ENCODE results near the gene BACH2.
"Not testable (repeated sequence)": the region's sequence is repeated elsewhere in the genome, so short reads cannot be mapped to it uniquely, and the experiment has no call there.

BACH2 gene

DNA sequence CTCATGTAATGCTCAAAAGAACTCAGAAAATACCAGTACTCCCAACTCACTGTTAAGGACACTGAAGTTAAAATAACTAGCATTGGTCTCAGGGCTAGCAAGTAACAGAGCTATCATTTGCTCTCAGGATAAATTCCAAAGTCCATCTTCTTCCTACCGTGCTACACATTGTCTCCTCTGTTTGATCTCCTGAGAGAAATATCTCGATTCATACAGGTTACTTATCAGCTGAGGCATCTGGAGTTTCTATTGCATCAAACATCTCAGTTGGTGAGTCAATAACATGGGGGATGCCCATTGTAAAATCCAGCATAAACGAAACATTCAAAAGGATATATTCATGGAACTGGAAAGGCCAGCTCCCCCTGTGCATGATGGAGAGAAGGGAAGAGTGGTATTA lies 147.4 kb downstream of the BACH2 start:
- H3K27me3 Mint-ChIP-seq = no peaks in the 10 kb centered on the region
- peaks cover 38% of the 10 kb centered on the region for H3K36me3 Mint-ChIP-seq (ENCODE audit: low read depth)
- H3K9me3 Mint-ChIP-seq = no peaks in the 10 kb centered on the region
- peaks cover 90% of the 10 kb centered on the region for H3K4me1 Mint-ChIP-seq
- H3K4me3 Mint-ChIP-seq = peak overlapping the region; percentile 5
- DNase-seq (no peak), ATAC-seq (peak; percentile 33)
- H3K27ac Mint-ChIP-seq = peak overlapping the region; percentile 74

DNA sequence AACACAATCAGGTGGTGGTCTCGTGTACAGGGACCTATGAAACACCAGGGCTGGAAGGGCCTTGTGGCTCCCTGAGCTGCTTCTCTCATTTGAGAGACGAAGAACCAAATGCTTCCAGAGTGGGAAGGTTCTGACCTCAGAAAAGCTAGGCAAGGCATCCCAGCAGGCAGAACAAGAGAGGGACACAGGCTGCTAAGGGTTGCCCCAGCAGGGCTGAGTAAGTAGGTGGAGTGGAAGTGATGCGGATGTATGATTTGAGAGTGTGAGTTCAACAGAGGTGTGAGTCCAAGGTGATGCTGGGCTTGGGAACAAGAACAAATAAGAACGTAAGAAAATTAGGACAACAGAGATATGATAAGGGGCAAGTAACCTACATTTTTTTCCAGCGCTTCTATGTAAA lies 147.8 kb downstream of the BACH2 start:
- H3K36me3 Mint-ChIP-seq (ENCODE audit: low read depth) = peaks cover 36% of the 10 kb centered on the region
- no peaks in the 10 kb centered on the region for H3K9me3 Mint-ChIP-seq
- peaks cover 90% of the 10 kb centered on the region for H3K4me1 Mint-ChIP-seq
- ATAC-seq = no peak
- H3K27me3 Mint-ChIP-seq = no peaks in the 10 kb centered on the region
- H3K27ac Mint-ChIP-seq = peak overlapping the region; percentile 74
- no peak for DNase-seq
- peak overlapping the region; percentile 5 for H3K4me3 Mint-ChIP-seq

DNA sequence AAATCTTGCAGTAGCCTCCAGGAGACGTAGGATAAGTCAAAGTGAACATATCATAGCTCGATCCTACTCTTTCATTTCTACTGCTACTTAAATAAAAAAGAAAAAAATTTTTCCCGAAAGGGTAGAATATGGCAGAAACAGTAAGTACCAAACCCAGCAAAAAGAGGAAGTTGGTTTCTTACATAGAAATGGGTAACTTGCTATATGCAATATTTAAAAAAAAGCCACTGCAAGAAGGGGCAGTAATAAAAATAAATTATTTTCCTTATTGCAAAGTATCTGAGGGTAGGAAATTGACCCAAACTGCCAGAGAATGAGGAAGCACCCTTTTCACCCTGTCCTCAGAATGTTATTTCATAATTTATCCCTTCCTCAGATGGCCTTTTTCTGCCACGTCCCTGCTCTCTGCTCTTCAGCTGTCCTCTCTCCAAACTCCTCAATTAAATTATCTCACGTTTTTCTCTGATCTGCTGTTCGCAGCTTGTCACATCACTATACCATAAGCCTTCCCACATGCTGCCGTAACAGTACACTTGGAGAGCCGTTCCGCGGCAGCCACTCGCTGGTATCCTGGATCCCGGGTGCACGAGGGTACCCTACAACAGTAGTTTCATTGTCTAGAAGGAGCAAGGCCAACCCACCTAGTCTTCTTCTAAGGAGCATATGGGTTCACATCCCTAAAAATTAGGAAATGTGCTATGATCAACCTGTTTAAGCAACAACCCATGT lies 149.6 kb downstream of the BACH2 start:
- H3K36me3 Mint-ChIP-seq (ENCODE audit: low read depth) = peaks cover 41% of the 10 kb centered on the region
- H3K4me3 Mint-ChIP-seq = peak overlapping the region; percentile 9
- no peak for ATAC-seq
- no peaks in the 10 kb centered on the region for H3K9me3 Mint-ChIP-seq
- peaks cover 94% of the 10 kb centered on the region for H3K4me1 Mint-ChIP-seq
- no peaks in the 10 kb centered on the region for H3K27me3 Mint-ChIP-seq
- no peak for DNase-seq
- peak overlapping the region; percentile 94 for H3K27ac Mint-ChIP-seq

DNA sequence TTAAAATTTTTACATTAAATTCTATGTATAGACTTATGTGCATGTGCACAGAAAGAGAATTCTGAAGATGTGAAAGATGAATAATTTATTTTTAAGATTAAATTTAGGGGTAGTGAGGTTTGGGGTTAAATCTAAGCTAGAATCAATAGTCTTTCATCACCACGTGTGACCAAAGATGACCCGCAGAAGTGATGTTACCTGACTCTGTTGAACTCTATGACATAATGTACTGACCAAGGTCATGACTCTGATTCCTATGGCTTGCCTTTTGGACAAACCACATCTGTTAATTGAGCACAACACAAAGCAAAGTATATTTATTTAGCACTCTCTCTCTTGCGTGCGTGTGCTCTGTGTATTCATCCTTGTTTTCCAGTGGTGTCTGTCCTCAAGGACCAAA lies 150.6 kb downstream of the BACH2 start:
- ATAC-seq (no peak), DNase-seq (no peak)
- Mint-ChIP-seq H3K36me3 (ENCODE audit: low read depth) (peaks cover 43% of the 10 kb centered on the region), H3K4me1 (peaks cover 90% of the 10 kb centered on the region), H3K4me3 (no peak overlapping the region), H3K27me3 (no peaks in the 10 kb centered on the region), H3K9me3 (no peaks in the 10 kb centered on the region), H3K27ac (peak overlapping the region; percentile 94)

DNA sequence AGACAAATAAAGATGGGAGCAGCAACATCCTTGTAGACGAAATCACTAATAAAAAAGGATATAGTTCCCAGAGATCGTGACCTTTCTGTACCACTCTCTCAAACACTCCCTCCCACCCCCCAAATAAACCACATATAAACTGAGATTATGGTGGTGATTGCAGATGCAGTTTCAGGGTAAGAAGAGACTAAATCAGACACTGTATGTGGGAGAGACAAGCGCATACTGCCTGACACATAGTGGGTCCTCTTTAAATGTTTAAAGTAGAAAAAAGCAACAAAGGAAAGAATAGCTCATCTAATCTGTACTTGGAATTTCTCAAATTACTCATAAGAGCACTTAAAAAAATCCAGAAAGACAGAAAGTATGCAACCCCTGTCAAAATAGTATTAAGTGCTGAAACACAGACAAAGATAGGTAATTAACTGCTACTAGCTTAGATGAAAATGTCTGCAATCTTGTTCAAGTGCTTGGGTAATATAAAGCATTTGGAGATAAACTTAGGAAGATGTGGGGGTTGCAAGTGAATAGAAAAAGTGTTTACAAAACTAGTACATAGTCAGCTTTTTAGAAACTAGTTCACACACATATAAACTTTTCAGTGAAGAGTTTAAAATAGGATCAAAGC lies 151.6 kb downstream of the BACH2 start:
- Mint-ChIP-seq H3K27ac (peak overlapping the region; percentile 94), H3K4me1 (peaks cover 89% of the 10 kb centered on the region), H3K27me3 (no peaks in the 10 kb centered on the region), H3K9me3 (no peaks in the 10 kb centered on the region), H3K36me3 (ENCODE audit: low read depth) (peaks cover 45% of the 10 kb centered on the region), H3K4me3 (peak overlapping the region; percentile 70)
- DNase-seq (no peak), ATAC-seq (peak; percentile 85)

DNA sequence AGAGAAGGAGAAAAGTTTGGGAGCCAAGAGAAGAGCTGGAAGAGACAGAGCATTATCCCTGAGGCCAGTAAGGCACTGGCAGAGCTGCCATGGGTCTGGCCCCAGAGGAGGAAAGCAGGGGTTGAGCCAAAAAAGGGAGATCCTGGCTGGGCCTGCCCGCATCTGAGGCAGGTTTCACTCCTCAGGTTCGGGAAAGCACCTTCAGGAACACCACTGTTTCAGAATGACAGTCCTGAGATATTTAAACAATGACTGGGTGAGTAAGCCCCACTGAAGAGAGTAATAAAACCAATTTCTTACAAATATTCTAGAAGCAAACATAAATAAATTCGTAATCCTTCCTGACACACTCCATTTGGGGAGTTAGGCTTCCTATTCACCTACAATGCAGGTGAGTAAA lies 152.2 kb downstream of the BACH2 start:
- Mint-ChIP-seq H3K36me3 (ENCODE audit: low read depth) (peaks cover 52% of the 10 kb centered on the region), H3K4me3 (peak overlapping the region; percentile 70), H3K9me3 (no peaks in the 10 kb centered on the region), H3K4me1 (peaks cover 89% of the 10 kb centered on the region), H3K27ac (peak overlapping the region; percentile 94), H3K27me3 (no peaks in the 10 kb centered on the region)
- DNase-seq (peak; percentile 66), ATAC-seq (peak; percentile 79)

DNA sequence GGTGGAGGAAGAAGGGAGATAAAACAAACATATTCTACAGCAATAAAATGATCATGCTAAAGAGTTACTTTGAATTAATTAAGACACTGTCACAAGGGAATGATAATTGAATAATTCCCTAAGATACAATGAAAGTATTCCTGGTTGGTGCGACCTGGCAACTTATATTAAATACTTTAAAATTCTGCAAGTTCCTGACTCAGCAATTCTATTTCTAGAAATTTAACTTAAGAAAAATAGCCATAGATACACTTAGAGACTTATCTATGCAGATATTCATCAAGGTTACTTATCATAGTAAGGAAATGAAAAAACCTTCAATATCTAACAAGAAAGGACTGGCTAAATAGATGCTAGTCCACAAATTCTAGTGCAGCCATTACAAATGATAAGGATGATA lies 156.0 kb downstream of the BACH2 start:
- Mint-ChIP-seq H3K4me1 (peaks cover 92% of the 10 kb centered on the region), H3K27ac (no peak overlapping the region), H3K27me3 (no peaks in the 10 kb centered on the region), H3K4me3 (no peak overlapping the region), H3K36me3 (ENCODE audit: low read depth) (peaks cover 50% of the 10 kb centered on the region), H3K9me3 (no peaks in the 10 kb centered on the region)
- DNase-seq (no peak), ATAC-seq (no peak)

DNA sequence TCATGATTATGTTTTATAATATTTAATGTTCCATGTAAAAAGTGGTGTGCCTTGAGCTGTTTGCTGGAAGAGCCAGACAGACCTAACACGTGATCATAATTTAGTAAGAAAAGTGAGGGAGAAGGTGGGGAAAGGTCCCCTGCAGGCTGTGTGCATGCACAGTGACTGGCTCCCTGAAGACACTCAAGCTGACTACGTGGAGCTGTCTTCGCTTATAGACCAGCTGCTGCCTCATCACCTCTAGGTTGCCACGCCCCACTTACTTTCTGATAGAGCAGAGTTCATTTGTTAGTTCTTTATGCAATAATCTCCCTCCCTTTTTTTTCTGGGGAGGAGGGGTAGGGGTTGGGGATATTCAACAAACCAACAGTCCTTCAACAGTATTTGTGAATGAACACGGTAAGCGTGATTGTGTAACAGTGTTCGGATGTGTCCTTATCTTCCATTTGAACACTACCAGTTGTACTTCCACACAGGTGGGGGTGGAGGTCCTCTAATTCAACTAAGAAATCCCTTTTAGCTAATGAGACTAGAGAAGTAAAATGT lies 157.3 kb downstream of the BACH2 start:
- peaks cover 56% of the 10 kb centered on the region for H3K36me3 Mint-ChIP-seq (ENCODE audit: low read depth)
- H3K27ac Mint-ChIP-seq = peak overlapping the region; percentile 69
- no peak for DNase-seq
- no peaks in the 10 kb centered on the region for H3K27me3 Mint-ChIP-seq
- ATAC-seq = peak; percentile 37
- no peak overlapping the region for H3K4me3 Mint-ChIP-seq
- peaks cover 89% of the 10 kb centered on the region for H3K4me1 Mint-ChIP-seq
- H3K9me3 Mint-ChIP-seq = peaks cover 1% of the 10 kb centered on the region

DNA sequence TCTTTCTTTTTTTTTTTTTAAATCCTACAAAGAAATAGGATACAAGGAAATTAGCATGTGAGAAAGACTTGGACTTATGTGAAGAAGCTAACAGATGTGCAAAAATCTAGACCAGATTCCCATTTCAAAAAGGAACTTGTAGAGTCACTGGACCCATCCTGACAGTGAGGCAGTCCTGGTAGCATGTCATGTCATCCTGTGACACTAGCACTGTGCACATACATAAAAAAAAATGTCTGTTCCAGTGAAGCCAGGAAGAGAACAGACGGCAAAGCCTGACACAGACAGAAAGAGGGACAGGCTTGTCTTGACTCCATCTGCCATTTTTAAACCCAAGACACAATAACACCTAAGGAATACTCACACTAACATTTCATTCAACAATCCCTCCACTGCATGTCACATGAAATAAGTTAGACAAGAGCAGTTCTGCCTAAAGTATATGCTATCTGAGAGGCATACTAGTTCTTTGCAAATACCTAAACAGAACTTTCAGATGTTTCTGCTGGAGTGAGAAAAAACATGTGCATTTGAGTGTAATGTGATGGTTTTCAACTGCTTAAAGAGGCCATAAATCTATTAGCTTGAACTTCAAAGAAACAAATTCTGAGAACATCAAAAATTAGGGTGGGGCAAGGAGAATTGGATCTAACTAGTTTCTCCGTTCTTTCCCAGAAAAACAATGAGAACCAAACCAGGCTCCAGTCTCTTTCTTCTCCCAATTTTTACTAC lies 159.6 kb downstream of the BACH2 start:
- DNase-seq (no peak), ATAC-seq (no peak)
- no peaks in the 10 kb centered on the region for H3K27me3 Mint-ChIP-seq
- H3K4me3 Mint-ChIP-seq = no peak overlapping the region
- H3K36me3 Mint-ChIP-seq (ENCODE audit: low read depth) = peaks cover 52% of the 10 kb centered on the region
- H3K4me1 Mint-ChIP-seq = peaks cover 82% of the 10 kb centered on the region
- peak overlapping the region; percentile 76 for H3K27ac Mint-ChIP-seq
- peaks cover 4% of the 10 kb centered on the region for H3K9me3 Mint-ChIP-seq

DNA sequence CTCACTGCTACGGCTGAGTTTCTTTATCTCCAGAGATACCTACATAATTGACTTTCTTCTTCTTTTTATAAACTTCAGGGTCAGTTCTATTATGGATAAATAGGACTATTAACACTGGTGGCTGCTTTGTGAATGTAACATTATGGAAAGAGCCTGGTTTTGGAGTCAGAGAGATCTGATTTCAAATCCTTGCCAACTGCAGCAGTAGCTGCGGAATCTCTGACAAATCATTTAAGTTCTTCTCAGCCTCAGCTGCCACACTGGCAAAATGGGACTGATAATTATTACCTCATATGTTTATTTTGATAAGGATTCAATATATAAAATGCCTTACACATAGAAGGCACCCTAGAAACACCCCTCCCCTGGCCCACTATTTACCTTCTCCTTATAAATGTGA lies 160.5 kb downstream of the BACH2 start:
- H3K27ac Mint-ChIP-seq = peak overlapping the region; percentile 74
- no peaks in the 10 kb centered on the region for H3K27me3 Mint-ChIP-seq
- no peak overlapping the region for H3K4me3 Mint-ChIP-seq
- peaks cover 4% of the 10 kb centered on the region for H3K9me3 Mint-ChIP-seq
- no peak for DNase-seq
- ATAC-seq = no peak
- peaks cover 55% of the 10 kb centered on the region for H3K36me3 Mint-ChIP-seq (ENCODE audit: low read depth)
- peaks cover 86% of the 10 kb centered on the region for H3K4me1 Mint-ChIP-seq

DNA sequence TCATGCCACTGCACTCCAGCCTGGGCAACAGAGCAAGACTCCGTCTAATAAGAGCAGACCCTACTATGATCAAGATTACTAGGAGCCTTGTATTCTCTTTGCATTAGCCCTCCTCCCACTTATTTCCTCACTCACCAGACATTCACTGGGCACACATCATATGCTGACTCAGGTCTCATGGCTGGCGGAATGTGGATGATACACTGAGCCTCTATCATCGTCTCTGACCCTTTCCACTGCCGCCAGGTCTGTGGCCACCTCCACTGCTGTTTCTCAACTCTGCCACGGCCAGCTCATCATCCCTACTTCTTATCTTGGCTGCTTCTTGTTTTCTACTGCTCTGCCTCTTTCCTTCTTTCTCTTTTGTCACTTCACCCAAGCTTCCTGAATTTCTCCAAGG lies 161.0 kb downstream of the BACH2 start:
- Mint-ChIP-seq H3K9me3 (peaks cover 4% of the 10 kb centered on the region), H3K27me3 (no peaks in the 10 kb centered on the region), H3K4me1 (peaks cover 88% of the 10 kb centered on the region), H3K4me3 (no peak overlapping the region), H3K27ac (peak overlapping the region; percentile 74), H3K36me3 (ENCODE audit: low read depth) (peaks cover 58% of the 10 kb centered on the region)
- peak; percentile 26 for ATAC-seq
- DNase-seq = no peak

DNA sequence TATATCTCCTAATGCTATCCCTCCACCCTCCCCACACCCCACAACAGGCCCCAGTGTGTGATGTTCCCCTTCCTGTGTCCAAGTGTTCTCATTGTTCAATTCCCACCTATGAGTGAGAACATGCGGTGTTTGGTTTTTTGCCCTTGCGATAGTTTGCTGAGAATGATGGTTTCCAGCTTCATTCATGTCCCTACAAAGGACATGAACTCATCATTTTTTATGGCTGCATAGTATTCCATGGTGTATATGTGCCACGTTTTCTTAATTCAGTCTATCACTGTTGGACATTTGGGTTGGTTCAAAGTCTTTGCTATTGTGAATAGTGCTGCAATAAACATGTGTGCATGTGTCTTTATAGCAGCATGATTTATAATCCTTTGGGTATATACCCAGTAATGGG lies 163.0 kb downstream of the BACH2 start:
- not testable (repeated sequence) for DNase-seq, H3K4me3 Mint-ChIP-seq, H3K9me3 Mint-ChIP-seq, ATAC-seq, H3K27ac Mint-ChIP-seq, H3K27me3 Mint-ChIP-seq
- peaks cover 53% of the 10 kb centered on the region for H3K36me3 Mint-ChIP-seq (ENCODE audit: low read depth)
- H3K4me1 Mint-ChIP-seq = peaks cover 77% of the 10 kb centered on the region

DNA sequence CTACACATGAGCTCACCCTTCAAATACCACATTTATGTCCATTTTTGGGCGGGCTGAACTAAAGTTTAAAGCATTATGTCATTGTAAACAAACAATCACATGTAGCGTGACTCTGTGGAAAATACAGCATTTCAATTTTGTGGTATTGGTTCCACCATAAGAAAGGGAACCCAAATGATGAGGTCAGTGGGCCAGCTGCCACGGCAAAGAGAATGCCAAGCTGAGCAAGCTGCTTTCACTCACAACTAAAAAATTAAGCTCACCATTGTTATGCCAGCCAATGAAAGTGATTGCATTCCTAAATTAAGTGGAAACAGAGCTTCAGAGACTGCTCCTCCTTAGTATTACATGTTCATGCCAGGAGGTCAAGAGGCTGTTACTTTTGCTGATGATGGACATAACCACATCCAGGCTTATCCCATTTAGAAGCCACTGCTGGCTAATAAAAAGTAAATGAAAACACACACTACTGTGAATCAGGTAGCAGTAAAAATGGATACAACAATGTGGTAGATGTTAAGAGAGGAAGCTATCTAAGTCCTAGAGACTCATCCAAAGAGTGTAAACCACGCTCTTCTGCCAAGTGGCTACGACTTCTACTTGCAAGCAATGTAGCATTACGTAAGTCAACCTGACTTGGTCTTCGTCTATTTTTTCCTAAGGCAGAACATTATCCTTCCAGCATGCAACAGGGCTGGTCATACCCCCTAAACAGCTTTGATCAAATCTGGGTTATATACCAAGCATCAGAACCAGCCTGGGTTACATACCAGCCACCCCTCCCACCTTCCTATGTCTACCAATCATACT lies 164.8 kb downstream of the BACH2 start:
- H3K27me3 Mint-ChIP-seq = no peaks in the 10 kb centered on the region
- DNase-seq (no peak), ATAC-seq (peak; percentile 23)
- peaks cover 4% of the 10 kb centered on the region for H3K9me3 Mint-ChIP-seq
- peaks cover 73% of the 10 kb centered on the region for H3K4me1 Mint-ChIP-seq
- H3K4me3 Mint-ChIP-seq = no peak overlapping the region
- peak overlapping the region; percentile 62 for H3K27ac Mint-ChIP-seq
- peaks cover 58% of the 10 kb centered on the region for H3K36me3 Mint-ChIP-seq (ENCODE audit: low read depth)

DNA sequence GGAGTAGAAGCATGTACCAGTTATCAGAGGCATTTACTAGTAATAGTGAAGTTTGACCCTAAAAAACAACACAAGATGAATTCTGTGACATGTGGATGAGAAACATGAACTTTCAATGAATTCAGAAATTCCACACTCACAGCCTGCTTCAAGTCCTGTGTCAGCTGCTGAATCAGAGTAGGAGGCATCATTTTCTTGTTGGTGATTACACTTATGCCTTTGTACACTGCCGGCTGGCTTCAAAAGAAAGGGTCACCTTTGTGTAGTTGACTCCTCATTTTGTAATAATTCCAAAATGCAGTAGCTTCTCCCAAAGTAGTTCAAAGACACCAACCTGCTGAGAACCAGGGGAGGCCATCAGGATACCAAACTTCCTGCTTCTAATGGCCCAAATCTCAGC lies 165.5 kb downstream of the BACH2 start:
- no peak for DNase-seq
- H3K9me3 Mint-ChIP-seq = peaks cover 4% of the 10 kb centered on the region
- peak overlapping the region; percentile 50 for H3K27ac Mint-ChIP-seq
- no peak overlapping the region for H3K4me3 Mint-ChIP-seq
- H3K27me3 Mint-ChIP-seq = no peaks in the 10 kb centered on the region
- ATAC-seq = no peak
- peaks cover 63% of the 10 kb centered on the region for H3K36me3 Mint-ChIP-seq (ENCODE audit: low read depth)
- peaks cover 73% of the 10 kb centered on the region for H3K4me1 Mint-ChIP-seq

Measured in activated naive CD8-positive, alpha-beta T cell treated with anti-CD3 and anti-CD28 coated beads, Interleukin-2, amount 50 U/mL, for 24 hours (primary cell).